Fibroblast of the conjunctiva (primary cell): ENCODE measurements around the gene OPALIN.

Experiments used
- DNase-seq: peaks from one replicate; pipeline ENCODE4 v3.0.0-alpha.2; 2010; ENCODE audit warnings: low read depth

Gene OPALIN

DNA sequence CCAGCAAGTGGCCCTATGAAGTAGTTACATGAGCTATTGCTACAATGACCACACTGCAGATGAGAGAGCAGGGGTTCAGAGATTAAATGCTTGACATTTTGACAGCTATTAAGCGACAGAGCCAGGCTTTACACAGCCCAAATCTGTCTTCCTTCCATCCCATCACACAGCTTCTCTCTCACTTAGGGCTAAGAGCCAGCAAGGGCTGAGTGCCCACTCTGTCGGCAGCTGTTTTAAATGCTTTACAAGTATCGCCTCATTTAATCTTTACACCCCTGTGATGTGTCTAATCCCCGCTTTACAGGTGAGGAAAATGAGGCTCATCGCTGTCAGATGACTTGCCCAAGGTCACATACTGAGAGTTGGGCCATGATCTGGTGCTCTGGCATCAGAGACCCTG lies 15.2 kb upstream of the OPALIN start:
- DNase-seq = no peak

DNA sequence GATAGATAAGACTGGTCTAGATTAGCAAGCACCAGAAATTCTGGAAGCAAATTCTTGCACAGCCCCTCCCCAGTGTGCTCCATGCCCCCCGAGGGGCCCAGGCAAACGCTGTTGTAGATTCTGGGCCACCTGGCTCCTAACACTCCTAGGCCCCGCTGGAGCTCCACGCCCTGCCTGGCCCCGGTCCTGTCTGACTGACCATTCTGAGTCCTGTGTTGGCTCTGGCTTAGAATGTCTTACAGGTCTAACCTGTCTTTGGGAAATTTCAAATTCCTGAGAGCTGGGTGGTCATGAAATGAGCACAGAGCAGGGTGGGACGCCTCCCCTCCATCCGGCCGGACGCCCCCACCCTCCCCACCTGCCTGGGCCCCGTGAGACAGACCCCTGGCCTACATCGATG lies 12.6 kb upstream of the OPALIN start:
- DNase-seq = no peak

DNA sequence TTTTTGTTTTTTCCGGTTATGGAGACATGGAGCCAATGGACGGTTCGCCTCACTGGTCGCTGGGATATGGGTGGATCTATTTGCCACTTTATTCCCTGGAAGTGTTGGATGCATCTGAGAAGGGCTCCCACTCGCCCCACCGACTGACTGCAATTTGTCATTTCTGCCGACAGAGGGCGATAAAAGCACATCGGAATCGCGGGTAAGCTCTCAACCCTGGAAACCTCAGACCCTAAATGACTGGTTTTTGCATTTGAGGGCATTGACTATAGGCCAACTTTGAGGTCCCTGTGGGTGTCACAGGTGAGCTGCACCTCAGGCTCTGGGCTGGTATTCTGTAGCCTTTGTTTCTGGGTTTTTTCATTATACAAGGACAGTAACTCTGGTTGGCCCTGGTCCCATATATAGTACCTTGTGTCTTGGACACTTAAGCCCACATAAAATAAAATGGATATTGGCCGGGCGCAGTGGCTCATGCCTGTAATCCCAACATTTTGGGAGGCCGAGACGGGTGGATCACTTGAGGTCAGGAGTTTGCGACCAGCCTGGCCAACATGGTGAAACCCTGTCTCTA lies 11.9 kb upstream of the OPALIN start:
- DNase-seq = no peak

DNA sequence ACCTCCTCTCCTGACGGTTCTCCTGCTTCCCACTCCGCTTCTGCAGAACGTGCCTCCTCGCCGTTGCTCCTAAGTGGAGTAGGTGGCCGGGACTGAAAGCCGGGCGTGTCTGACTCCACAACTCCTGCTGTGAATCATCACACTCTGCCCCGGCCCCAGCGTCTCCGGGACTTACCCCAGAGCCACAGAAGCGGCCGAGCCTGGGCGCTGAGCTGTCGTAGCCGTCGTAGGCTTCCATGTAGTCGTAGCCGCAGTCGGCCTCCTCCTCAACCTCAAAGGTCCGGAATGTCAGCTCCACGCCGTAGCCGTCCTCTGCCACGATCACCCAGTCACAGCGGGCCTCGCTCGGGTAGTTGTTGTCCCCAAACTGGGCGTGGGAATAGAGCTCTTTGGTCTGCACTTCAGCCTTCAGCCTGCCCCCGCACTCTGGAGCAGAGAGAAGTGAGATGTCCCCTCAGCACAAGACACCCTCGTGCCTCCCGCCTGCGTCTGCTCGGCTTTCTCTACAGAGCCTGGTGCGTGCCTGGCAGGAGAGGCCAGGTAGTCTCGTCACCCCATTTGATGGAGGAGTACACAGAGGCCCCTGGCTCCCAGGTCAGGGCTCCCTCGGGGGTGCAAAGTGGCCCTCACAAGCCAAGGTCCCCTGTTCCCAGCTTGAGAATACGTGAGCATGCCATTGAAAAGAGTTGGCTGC lies 11.2 kb upstream of the OPALIN start:
- no peak for DNase-seq

DNA sequence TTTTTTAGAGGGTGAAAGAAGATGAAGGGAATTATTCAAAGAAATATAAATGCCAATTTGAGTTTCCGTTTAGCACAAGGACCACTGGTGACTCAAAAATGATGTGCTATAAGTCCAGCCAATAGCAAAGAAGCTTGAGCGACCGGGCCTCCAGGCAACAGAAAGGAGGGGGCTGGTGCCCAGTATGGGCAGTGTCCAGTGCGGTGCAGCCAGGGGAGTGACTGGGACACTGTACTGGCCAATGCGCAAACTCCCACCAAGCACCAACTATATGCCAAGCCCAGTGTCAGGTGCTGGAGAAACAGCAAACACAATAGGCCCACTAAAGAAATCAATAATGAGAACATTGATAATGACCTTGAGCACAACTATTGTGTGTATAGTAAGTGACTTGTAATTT lies 10.2 kb upstream of the OPALIN start:
- DNase-seq = no peak

DNA sequence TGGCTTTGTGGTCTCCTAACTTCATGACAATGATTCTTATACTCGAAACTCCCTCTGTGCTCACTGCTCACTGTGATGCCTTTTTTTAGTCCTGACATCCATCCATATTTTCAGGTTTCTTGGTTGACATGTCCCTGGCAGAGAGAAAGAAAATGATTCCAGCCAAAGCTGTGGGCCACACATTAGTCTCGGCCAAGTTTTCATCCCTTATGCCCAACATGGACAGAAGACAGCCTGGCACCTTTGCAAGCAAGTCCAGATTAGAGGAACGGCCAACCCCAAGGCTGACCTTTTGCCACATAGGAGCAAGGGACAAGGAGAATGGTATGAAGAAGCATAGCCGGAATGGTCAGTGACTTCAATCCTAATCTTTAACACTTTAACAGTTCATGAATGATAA lies 8.7 kb upstream of the OPALIN start:
- no peak for DNase-seq

DNA sequence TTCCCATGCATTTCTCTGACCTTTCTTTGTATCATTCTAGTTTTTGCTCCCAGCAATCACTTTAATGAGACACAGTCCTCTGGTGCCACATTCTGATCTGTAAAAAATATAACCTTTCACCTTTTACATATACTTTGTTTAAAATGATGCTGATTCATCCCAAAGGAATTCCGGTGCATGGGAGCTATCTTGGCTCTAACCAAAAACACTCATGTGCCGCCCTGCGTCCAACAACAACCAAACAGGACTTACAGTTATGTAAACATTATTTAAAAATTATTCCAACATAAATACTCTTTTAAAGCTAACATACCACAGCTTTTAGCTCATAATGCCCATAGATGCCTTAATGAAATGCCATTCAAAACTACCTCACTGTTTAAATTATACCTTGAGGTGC lies 7.7 kb upstream of the OPALIN start:
- peak; percentile 29 for DNase-seq

DNA sequence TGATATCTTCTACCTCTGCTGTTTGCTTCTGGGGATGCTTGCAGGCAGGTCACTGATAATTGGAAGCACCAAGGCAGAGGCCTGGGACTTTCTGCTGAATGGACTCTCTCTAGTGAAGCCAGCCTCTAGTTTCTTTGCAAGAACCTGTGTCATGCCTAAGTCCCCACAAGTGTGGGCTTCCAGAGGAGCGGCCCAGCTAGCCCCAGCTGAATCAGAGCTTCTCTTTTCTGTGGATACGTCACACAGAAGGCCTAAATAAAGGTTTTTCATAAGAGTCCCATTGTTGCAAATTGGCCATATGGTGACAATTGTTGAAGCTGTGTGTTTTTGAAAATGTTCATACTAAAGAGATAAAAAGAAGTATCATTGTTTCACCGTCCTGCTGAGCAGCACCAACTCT lies 6.8 kb upstream of the OPALIN start:
- no peak for DNase-seq

DNA sequence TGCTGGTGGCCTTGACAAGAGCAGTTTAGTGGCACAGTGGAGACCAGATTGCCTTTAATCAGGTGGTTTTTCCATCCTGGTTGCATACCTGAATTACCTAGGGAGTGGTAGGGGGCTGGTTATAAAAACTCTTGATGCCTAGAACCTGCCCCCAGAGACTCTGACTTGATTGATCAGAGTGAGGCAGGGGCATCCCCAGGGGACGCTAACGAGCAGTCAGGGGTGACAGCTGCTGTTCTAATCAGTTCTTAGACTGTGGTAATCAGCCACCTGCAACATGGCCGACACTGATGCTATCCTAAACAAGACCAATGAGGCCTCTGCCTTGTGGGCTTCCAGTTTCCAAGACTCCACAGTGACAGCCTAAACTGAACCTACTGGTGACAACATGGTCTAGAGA lies 2.0 kb upstream of the OPALIN start:
- no peak for DNase-seq

DNA sequence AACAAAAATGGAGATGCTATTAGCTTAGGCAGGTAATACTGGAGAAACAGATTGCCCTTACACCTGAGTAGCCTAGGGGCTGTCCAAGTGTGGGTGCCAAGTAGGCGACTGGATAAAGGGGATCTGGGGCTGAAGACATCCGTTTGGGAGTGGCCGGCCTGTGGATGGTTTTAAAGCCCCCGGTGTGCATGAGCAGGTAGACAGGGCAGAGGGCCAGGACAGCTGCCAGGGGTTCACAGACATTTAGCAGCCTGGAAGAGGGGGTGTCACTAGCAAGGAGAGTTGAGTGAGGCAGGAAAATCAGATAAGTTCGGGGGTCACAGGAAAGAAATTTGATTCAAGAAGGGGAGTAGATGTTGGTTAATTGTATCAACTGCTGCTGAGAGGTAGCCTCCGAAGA lies 1.5 kb upstream of the OPALIN start:
- DNase-seq = no peak

DNA sequence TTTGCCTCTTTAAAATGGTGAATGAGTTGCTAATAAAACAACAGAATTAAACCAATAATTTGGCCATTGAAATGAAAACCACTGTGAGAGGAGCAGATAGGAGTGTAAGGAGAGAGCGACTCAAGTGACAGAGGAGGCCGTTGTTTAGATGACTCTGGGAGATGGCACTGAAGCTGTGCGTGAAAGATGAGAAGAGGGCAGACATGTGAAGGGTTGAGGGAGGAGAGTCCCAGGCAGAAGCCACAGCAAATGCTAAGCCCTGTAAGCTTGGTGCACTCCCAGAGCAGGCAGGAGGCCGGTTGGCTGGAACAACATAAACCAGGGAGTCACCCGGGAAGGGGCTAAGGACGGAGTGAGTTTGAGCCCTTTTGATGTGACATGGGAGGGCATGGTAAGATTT lies 814 bp upstream of the OPALIN start:
- DNase-seq = no peak

DNA sequence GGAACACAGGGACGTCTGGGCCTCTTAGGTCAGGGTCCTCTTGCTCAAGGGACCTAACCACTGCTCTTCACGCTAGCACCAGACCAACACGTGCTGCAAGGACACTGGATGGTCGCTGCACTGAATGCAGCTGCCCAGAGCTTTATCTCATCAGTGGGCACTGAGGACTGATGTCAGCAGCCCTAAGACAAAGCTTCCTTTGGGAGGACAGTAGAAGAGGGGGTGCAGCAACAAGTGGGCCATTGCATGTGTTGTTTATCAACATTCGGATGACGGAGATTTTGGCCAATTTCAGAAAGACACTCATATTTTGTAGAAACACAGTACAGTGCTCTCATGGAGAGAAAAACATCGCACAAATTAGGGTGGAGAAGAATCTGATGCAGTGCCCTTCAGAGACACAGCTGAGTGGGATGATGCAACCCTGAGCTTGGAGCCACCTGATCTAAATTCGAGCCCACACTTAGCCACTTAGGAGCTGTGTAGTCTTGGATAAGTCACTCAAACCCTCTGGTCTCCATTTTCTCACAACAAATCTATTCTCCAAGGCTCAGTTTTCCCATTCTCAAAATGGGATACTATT lies 1.7 kb downstream of the OPALIN start:
- no peak for DNase-seq

DNA sequence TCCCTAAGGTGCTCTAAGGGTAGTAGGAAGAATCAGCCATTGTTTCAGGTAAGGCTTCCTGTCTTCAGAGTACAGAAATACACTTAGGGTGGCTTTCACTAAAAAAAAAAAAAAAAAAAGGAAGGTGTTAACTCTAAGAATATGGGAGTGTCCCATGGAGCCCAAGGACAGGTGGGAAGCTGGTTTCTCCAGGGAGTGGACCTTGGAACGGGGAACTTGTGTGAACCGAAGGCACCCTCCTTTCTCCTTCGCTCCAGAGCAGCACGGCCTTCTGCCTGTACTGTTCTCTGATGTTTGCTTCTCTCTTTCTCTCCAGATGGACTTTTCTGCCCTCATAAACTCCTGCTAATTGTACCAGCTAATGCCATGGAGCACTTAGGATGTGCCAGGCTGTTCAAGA lies 6.2 kb downstream of the OPALIN start:
- DNase-seq = no peak

DNA sequence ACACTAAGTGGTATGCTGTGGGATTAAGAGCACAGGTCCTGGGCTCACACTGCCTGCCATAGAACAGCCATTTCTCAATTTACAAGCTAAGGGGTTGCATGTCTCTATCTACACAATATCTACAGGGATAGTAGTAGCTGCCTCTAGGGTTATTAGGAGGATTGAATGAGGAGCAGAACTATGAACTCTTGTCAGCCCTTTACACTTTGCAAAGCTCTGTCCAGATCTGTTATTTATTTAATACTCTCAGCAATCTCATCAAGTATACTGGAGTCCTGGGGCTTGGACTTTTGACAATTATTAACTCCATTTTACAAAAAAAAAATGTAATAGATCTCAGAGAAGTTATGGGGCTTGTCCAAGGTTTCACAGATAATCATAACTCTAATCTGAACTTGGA lies 6.8 kb downstream of the OPALIN start:
- no peak for DNase-seq

DNA sequence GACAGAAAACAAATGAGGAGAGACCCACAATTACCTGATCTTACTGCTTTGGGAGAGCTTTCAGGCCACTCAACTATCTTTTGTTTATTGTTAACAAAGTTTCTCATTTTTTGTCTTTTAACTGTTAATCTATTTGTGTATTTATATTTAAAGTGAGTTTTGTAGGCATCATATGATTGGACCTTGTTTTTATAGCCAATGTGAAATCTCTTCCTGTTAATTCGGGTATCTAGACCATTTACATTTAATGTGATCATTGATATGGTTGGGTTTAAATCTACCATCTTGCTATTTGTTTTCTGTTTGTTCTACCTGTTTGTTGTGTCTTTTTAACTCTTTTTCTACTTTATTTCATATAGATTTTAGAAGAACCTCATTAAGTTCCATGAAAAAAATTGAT lies 12.5 kb downstream of the OPALIN start:
- no peak for DNase-seq

DNA sequence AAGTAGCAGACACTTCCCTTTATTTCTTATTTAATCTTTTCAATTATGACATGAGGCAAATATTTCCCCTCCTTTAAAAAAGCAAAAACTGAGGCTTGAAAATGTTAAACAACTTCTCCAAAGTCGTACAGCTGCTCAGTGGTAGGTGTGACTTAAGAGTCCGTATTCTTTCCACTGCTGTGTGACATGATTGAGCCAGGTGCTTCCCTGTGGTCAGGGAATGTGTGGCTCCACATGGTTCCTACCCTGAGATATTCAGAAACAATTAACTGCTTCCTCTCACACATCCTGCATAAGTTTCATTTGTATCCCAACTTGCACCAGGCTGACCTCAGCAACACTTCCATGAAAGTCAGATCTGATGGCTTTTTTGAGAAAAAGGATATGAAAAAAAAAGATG lies 13.6 kb downstream of the OPALIN start:
- no peak for DNase-seq

DNA sequence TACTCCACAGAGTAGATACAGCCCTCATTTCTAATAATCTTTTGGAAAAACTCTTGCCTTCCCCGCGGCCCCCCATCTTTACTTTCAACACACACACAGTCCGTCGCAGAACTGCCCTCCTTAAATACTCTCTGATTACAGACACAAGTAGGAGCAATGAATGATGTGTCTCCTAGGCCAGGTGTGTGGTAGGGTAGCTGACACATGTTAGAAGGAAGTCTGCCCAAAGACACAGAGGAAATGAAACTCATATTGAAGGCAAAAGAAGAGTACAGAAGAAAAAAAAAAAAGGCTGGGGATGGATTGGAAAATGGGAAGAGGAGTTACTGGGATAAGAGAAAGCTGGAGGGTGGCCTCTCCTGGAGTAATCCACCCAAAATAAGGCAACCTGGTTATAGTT lies 14.6 kb downstream of the OPALIN start:
- DNase-seq = no peak

DNA sequence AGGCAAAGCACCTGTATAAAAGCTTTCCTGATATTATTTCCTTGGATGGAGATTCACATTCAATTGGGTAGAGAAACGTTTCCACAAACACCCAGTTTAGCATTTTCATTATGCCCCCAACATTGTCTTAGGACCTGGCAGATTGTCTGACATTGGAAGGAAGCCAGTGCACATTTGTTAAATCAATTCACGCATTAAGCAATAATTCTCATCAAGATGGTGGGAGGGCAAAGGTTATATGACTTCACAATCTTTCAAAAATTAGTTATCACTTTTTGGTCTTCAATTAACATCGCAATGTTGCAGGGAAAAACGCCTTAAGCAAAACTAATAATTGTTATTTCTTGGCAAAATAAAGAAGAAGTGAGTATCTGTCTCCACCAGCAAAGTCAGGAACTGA lies 16.4 kb downstream of the OPALIN start:
- no peak for DNase-seq

DNA sequence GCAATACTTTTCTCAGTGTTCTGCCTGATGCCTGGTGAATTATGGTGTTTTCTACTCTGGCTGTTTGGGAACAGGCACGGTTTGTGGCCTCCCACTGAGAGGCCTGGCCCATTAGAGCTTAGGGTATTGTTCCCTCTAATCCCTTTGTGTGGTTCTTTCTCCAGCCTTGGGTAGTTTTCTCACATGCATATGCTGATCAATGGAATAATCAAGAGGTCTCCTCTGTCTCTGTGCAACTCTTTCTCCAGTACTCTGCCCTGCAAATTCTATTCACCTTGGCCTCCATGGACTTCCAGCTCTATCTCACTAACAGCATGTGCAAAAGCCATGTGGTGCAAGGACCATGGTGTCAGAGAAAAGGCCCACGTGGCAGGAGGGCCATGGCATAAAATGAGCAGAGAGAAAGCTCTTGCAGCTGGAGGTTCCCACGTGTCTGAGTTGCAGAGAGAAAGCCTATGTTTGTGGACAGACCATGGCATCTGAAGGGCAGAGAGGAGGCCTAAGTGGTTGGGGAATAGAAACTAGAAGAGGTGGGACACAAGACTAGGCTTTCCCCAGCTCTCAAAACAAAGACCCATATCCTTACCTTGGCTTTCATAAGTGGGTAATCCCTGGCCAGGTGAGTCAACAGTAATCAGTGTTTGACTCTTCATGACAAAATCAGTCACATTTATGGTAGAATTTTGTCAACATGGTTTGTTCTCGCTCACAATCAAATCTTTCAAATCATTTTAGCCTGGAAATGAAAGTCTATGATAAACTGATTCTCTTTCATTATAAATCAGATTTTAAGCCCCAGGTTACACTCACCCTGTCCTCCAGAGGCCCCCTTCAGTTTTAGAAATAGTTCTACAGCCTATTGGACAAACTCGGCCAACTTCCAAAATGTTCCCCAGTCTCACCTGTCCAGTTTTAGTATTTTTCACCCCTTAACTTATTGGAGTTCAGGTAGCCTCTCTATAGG lies 17.3 kb downstream of the OPALIN start:
- no peak for DNase-seq

DNA sequence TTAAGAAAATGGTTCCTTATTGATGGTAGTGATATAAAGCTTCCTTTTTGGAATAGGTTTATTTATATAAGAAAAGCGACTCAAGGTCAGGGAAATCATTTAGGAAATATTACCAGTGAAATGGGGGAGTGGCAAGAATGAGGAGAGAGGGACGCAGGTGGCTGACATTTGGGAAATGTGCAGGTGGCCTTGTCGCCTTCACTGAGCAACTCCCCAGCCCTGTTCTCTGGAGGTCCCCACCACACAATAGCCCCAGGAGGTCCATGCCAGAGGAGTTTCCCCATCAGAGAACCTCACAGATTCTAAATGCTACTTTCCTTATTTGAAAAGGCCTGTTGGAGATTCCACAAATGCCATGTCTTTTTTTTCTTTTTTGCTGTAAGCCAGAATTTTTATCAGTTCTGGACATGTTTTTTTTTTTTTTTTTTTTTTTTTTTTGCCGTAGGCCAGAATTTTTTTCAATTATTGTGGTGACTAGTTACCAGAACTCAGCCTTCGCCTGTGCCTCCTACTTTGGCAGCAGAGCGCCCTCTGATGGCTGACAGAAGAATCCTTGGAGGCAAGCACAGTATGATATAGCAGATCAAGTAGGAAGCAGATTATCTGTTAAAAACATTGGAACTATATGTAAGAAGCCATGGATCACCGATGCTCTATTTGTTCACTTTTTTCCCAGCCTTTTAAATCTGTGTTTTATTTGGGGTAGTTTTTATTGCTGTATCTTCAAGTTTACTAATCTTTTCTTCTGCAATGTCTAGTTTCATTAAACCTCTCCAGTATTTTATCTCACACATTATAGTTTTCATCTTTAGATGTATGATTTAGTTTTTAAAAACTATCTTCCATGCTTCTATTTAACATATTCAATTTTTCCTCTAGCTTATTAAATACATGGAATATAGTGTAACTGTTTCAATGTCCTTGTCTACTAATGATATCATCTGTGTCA lies 18.6 kb downstream of the OPALIN start:
- DNase-seq = peak; percentile 49

DNA sequence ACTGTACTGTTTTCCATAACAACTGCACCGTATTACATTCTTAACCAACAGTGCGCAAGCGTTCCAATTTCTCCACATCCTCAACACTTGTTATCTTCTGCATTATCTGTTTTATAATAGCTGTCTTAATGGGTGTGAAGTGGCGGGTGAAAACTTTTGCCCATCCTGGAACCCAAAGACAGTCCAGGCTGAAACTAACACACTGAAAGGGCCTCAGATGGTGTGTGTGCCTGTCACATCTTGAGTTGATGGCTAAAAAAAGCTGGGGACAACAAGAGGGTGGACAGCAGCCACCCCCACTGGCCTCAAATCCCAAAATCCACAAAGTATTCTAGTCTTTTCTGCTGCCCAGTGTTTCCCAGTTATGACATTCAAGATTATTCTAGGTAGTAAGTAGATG lies 19.4 kb downstream of the OPALIN start:
- DNase-seq = no peak
